GM19035 (cell line): ENCODE measurements around the gene RNF38.
"Not testable (repeated sequence)": the region's sequence is repeated elsewhere in the genome, so short reads cannot be mapped to it uniquely, and the experiment has no call there.

ENCODE experiments used
- ATAC-seq: cut with Tn5 transposase; IDR thresholded peaks from one replicate; pipeline ENCODE4 v1.9.1; 2021; ENCODE audit not compliant: unreplicated experiment

The RNF38 gene

DNA sequence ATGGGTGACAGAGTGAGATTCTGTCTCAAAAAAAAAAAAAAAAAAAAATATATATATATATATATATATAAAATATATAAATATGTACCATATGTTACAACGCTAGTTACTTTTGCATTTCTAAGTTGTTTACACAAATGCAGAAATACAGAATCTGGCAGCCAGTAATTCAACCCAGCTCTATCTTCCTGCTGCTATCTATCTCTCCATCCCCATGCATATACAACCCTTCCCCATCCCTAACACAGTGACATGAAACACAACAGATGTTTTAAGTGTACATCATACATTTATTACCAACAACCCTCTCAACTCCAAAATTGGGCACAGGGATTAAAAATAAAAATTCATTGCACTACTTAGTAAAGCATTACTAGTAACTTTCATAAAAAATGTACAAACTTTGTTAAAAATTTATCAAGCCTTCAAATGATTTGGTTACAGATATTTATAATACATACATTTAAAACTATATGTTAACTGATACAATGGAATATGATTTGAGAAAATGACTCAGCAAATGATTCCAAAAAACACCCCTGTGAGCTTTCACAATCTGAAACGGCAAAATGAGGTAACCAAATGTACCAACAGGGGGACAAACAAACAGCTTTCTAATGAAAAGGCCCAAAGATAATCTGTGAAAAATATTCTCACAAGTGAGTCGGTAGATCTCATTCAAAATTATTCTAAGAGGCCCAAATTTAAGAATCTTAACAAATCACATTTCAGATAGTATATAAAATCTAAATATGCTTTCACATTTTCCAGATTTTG, 63.8 kb downstream of the RNF38 start:
- ATAC-seq: no peak

DNA sequence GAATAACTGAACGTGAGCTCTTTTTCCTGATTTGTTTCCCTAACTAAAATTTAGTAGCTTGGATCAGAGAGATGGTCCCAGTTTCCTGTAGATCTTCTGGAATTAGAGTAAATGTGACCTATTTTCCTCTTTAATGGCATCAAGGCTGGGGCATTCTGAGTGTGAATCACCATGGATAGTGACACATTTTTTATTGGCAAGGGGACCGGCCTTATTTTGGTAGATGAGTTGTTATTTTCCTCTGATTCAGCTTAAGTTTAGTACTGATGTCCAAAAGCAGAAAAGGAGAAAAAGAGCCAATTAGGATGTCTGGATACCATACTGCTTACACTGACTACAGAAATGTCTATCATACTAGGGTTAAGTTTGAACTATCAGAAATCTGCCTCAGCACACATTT, 68.1 kb downstream of the RNF38 start:
- ATAC-seq: no peak

DNA sequence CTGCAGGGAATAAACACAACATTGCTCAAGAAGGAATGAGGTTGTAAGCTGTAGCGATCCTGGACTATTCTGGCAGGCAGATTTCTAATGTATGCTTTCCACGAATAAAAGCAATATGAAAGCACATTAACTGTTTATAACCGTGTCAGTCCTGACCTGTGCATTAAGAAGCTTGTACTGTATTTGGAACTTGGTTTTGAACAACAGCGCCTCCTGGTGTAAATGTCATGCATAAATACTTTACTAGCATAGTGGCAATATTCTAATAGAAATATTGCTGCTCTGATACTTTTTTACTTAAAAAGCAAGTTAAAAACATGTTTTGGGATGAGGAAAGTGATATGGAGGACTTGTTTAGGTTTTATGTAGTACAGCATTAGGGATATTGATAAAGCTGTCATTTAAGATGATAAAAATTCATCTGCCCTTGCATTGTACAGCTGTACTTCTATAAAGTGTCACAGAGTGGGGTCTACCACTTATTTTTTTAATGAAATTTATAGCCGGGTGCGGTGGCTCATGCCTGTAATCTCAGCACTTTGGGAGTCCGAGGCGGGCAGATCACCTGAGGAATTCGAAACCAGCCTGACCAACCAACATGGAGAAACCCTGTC, 71.2 kb downstream of the RNF38 start:
- ATAC-seq: no peak

DNA sequence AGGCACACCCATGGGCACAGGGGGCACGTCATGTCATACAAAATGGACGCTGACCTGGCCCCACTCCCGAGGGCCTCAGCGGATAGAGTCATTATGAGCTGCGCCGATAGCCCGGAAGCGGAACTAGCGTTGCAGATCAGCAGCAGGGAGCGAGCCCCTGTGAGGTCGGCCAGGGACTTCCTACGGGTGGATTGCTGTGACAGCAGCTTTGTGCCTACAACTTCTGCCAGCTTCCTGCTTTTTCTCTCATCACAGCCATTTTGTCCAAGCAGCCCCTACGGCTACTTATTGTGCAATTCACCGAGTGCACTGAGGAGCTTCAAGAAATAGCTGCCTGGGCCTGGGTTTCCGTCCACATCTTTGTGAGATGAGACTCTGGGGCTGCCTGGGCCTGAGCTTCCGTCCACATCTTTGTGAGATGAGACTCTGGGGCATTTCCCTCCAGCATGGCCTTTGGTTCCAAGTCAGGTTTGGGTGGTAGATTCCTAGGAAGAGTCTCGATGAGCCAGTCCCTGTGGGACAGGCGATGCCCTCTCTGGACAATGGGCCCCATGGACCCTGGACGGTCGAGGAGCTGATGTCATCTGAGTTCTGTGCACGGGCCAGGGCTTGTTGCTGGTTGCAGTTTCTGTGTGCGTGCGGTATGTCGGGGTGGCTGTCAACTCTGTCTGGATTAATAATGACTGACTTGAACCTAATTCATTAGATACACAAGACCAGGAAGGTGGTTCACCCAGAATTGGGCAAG, 74.8 kb downstream of the RNF38 start:
- ATAC-seq: no peak

DNA sequence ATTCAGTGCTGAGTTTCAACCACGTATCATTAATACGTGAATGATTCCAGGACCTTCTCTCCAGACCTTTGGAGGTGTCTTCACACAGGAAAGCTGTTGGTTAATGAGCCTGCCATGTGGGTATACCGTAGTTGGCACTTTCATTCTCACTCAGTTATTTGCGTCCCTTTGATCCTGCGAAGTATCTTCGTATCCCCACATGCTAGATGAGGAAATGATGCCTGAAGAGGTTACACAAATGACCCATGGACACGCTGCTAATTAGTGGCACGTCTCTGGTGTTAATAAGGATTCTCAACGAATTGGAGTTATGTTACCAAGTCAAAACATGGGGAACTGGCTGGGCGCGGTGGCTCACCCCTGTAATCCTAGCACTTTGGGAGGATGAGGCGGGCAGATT, 76.1 kb downstream of the RNF38 start:
- ATAC-seq: no peak

DNA sequence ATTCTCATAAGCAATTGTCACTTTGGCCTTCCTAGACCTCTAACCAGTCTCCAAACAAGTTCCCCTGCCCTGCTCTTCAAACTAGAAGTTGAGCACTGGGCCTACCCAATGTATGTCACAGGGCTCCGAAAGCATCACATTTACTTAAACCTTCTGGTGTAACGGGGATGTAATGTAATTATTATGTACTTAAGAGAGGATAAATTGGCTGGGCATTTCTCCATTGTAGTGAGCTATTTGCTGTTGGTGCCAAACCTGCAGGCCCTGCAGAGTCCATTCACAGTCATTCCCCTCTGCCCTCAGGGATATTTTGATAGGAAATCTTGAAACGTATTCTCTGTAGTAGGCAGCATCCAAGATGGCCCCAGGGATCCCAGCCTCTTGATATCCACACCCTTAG, 77.6 kb downstream of the RNF38 start:
- ATAC-seq: no peak

DNA sequence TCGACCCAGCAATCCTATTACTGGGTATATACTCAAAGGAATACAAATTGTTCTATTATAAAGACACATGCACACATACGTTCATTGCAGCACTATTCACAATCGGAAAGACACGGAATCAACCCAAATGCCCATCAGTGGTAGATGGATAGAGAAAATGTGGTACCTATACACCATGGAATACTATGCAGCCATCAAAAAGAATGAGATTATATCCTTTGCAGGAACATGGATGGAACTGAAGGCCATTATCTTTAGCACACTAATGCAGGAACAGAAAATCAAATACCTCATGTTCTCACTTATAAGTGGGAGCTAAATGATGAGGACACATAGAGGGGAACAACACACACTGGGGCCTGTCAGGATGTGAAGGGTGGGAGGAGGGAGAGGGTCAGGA, 78.2 kb downstream of the RNF38 start:
- not testable (repeated sequence) for ATAC-seq

DNA sequence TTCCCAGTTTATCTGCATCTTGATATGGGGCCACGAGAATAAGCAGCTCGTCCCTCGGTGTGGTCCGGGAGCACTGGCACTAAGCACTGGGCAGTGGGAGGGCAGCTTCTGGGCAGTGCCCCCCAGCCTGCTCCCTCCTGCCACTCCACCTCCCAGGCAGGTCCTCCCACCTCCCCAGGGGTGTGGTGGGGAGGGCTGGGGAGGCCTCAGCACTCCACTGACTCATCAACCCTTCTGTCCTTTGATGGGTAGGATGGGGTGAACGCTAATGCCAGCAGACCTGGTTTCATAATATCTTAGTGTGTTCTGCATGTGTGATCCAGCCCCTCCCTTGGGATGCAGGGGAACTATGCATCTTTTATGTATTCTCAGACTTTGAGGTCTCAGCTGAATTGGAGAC, 79.6 kb downstream of the RNF38 start:
- ATAC-seq: no peak

DNA sequence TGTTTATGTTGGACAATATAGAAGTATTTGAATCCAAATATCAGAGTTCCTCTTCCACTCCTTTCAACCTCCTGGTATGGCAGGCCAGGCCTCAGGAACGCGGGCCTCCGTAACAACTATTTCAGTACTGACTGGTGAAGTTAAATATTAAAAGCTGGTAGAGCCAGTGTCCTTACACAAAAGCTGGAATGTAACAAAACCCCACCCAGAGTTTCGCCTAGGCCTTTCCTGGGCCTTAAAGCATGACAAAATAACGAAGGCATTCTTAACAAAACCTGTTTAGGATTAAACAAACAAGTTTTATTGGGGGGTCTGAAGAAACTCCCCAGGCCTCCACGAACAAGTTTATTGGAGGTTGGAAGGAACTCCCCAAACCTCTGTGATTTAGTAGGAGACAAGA, 80.3 kb downstream of the RNF38 start:
- no peak for ATAC-seq

DNA sequence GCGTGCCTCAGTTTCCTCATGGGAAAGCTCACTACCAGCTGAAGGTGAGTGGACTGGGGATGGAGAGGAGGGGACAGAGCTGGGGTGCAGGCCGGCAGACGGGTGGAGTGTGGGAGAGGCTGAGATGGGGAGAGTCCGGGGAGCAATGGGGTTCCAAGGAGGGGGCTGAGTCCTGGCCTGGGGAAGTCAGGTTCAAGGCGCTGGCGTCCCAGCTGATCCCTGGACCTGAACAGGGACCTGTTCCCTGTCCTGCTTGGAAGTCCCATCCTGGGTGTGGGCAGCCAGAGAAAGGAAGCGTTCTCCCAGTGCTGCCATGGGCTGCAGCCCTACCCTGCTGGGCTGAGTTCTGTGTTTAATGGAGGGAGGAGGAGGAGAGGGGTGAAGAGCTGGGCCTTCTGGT, 80.9 kb downstream of the RNF38 start:
- no peak for ATAC-seq

DNA sequence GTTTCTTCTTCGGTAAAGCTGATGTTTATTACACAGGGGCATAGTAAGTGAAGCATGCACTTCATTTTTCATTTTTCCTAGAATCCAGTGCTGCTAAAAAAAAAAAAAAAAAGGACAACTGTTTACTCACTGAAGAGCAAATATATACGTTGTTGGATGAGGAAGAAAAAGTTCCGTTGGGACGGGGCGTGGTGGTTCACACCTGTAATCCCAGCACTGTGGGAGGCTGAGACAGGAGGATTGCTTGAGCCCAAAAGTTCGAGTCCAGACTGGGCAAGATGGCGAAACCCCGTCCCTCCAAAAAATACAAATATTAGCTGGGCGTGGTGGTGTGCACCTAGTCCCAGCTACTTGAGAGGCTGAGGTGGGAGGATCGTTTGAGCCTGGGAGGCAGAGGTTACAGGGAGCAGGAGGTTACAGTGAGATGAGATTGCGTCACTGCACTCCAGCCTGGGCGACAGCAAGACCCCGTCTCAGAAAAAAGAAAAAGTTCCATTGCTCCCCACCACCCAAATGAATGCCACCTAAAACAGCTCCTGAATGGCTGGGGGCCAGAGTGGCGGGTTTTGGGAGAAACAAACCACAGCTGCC, 81.8 kb downstream of the RNF38 start:
- ATAC-seq: no peak

DNA sequence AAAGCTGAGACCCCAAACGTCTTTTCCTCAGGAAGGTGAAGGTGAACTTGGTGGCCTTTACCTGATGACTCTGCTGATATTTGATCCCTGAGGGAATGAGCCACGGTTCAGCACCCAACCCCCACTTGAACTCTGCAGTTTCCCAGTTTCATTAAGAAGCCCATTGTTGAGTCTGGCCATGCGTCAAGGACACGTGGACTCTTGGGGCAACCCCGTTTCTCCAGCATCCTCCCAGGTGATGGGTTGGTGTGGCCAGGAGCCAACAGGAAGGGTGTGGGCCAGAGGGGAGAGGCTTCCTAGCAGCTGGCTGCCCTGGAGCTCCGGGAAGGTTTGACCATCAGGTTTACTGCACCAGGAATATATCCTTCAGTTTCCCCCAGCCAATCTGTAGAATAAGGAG, 82.3 kb downstream of the RNF38 start:
- no peak for ATAC-seq

DNA sequence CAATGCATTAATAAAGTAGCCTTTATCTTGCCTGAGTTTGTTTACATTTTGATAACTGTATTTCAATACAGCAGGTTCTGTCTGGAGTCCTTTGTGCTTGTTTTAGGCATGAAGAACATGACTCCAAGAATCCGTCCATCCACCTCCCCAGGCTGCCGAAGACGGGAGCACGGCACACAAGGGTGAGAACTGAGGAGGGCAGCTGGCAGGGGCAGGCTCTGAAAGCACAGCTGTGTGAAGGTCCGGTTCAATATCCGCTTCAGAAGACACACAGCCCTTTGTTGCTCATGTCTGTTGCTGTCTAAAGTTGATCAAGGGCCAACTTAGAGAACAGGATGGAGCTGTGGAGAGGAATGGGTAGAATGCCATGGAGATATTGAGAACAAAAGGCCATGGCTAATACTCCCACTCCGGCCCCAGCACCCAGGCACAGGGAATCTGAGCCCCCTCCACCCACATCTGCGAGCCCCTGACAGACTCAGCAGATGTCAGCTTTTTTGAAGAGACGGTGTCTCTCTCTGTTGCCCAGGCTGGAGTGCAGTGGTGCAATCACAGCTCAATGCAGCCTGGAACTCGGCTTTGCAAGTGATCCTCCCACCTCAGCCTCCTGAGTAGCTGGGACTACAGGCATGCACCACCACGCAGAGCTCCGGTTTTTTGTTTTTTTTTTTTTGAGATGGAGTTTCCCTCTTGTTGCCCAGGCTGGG, 83.3 kb downstream of the RNF38 start:
- no peak for ATAC-seq

DNA sequence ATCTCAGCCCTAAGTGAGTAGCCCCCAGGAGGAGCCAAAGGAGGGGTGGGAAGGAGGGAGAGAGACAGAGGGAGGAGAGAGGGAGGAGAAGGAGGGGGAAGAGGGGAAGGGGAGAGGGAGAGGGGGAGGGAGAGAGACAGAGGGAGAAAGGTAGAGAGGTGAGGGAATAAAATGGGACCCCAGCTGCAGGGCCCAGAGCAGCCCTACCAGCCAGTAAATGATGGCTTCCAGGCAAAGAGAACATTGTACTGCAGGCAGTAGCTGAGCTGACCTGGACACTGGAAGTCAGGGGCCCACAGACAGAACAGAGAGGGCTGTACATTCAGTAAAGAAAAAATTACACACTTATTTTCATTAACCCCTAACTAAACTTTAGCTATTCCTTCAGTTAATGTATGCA, 84.0 kb downstream of the RNF38 start:
- ATAC-seq: no peak

DNA sequence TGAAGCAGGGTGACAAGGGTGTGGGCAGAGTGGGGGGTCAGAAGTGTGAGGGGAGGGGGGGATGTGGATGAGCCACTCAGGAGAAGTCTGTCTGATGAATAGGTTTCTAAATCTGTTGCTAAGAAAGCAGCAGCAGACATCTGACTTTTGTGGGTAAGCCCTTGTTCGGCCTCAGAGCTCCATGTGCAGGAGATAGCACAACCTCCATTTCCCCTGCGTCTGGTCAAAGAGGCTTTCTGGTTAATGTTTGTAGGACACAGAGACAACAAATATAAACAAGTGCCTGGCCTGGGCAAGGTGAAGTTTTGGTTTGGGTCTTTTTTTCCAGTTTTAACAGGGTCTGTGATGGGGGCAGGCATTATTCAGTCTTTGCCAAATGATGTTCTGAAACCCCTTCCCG, 84.8 kb downstream of the RNF38 start:
- ATAC-seq: no peak

DNA sequence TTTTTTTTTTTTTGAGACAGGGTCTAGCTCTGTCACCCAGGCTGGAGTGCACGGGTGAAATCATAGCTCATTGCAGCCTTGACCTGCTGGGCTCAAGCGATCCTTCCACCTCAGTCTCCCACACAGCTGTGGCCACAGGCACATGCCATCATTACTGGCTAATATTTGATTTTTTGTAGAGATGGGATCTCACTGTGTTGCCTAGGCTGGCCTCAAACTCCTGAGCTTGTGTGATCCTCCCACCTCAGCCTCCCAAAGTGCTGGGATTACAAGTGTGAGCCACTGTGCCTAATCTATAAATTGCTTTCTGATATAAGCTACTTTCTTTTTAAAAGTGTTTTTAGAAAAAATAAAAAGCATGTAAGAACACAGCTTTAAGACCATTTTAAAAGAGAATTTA, 85.3 kb downstream of the RNF38 start:
- no peak for ATAC-seq

DNA sequence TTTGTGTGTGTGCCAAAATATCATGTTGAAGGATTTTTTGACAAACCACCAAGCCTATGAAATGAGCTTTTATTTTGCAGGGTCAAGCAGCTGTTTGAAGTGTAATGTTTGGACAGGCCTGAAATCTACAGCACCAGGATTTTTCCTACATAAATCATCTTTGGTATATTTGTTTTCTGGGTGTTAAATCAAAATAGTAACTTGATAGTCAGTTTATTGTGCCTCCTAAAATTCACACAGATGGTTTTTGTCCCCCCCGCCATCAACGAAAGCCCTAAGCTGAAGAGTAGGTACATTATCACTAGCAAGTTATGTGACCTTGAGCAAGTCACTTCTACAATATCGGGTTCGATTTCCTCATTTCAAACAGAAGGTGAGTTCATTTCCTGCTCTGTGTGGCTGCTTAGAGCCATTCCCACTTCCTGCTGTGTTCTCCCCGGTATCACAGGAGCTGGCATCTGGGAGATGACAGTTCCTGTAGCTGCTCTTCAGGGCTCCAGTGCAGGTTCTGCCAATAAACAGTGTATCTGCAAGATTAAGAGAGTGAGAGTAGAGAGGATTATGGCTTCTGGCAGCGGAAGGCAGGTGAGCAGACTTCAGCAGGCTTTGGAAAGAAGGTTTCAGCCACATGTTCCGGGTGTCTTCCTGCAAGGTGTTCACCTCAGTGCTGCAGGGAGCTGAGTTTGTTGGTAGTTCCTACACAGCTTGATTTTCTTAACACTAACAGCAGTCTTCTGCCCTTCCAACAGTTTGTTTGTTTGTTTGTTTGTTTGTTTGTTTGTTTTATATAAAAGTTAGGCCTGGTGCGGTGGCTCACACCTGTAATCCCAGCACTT, 93.4 kb downstream of the RNF38 start:
- no peak for ATAC-seq

DNA sequence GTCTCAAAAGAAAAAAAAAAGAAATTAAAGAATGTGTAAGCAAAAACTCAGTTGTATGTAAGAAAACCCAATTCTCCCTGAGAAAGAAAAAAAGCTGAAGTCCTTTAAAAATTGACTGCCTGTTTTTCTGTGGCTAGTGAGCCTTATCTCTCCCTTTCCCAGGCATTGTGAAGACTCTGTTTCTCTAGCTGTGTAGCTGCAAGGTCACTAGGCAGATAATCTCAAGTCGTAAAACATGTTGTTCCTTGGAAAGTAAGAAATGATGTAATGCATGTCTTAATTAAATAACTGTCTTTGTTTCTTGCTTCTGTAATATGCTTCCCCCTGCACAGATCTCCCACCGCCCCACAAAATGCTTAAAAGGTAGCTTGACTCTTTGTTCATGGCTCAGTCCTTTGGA, 95.7 kb downstream of the RNF38 start:
- ATAC-seq: not testable (repeated sequence)

DNA sequence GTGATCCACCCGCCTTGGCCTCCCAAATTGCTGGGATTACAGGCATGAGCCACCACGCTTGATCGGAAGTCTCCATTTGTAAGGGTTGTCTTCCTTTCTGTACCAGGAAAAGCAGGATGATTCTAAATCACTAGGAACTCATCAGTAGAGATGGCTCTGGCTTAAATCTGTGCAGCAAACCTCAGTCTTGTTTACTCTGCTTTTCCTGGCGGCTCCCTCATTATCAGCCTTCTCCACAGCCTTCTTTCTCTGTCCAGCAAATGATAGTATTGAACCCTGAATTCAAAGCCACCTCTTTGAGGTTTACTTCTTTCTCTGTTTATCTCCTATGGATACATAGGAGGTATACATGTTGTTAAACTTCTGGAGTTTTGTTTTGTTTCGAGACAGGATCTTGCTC, 98.8 kb downstream of the RNF38 start:
- no peak for ATAC-seq

DNA sequence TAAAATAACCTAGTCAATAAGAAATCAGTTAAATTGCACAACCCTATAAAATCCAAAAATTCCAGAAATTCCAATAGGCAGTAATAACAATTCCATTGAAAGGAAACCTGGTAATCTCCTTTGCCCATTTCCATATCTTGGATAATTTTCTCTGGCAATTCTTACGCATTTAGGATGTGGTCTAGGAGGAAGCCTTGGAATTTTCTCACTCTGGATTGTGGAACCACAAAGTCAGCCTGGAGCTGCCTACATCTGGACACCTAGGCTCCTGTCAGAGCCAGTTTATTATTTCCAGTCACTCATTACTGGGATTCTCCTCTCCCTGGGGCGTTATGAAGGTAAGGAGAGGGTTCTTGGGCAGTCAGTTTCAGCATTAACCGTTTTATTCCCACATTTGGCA, 101.5 kb downstream of the RNF38 start:
- no peak for ATAC-seq
